Measurements from ENCODE around the gene GLIPR2. TPM values are rescaled to one million over a fixed set of nuclear protein-coding genes. Genes with fewer than 3 reads are reported as not detected.

Gene GLIPR2
- polyA plus RNA-seq, 1 of the 3 experiments (the other 2 are of a cell fraction) = 38.3 TPM

- peak; percentile 33; the same call in 1 of the 2 replicates for TF ChIP-seq ELF1 (IDR thresholded peaks at IDR 0.05)
- peak; percentile 69 for TF ChIP-seq MAX (IDR thresholded peaks at IDR 0.05; ENCODE audit: low read depth)
- 0 out of 2 replicates have a peak, but pooled peaks have one; percentile 27 for TF ChIP-seq GABPA (IDR thresholded peaks at IDR 0.05; ENCODE audit: low read depth)
- TF ChIP-seq RAD21 (IDR thresholded peaks at IDR 0.05; ENCODE audit: low read length) = no peak
- TF ChIP-seq USF1 (IDR thresholded peaks at IDR 0.05; ENCODE audit: borderline replicate concordance, low read depth) = no peak
- TF ChIP-seq RFX5 (IDR thresholded peaks at IDR 0.05; ENCODE audit: low read length) = no peak
- TF ChIP-seq NFIC (IDR thresholded peaks at IDR 0.05; ENCODE audit: borderline replicate concordance) = peak; percentile 98
- TF ChIP-seq IRF3 (IDR thresholded peaks at IDR 0.05; ENCODE audit: low read depth, low read length) = no peak; the same call in 1 of the 2 replicates
- TF ChIP-seq RXRA (IDR thresholded peaks at IDR 0.05; ENCODE audit: borderline replicate concordance, low read depth) = peak; percentile 92
- peak; percentile 94; the same call in 1 of the 2 replicates for TF ChIP-seq SIN3A (IDR thresholded peaks at IDR 0.05; ENCODE audit: borderline replicate concordance, low read depth, low read length)
These were observed 34.4 kb upstream of the GLIPR2 start (continued) for GRCh38 chr9:36101916-36102741.

GRCh38 chr9:36102742-36103495 is 33.6 kb upstream of the GLIPR2 start:
- ChIA-PET POLR2A (interaction anchor here (1.3 kb wide), 1 partner anchor 61 kb away, joined by 7 read pairs; no protein-coding TSS in a partner anchor), CTCF (interaction anchor here (0.5 to 6.4 kb wide), 42 partner anchors 12 to 421 kb away, joined by 3 to 167 read pairs (median 4); partner anchors contain the start of genes CCIN, CLTA, GLIPR2 and RECK)
- H3K4me2 ChIP-seq = no peak overlapping the region
- H3F3A ChIP-seq (replicated peaks; ENCODE audit: insufficient read depth) = peaks cover 59% of the 10 kb centered on the region
- H2AFZ ChIP-seq (ENCODE audit: low read depth) = no peak overlapping the region
- H3K9me2 ChIP-seq = no peaks in the 10 kb centered on the region
- H3K4me1 ChIP-seq (ENCODE audit: control insufficient read depth in 1 of 2, insufficient read depth in 2 of 2, low read depth in 1 of 2, low read length in 1 of 2) = peaks cover 0 to 32% of the 10 kb centered on the region in 2 experiments; a peak in 3 of 4 replicates
- H3K4me3 ChIP-seq (ENCODE audit: low read depth in 2 of 2, low read length in 1 of 2) = no peak overlapping the region
- peak overlapping the region; percentile 38; the same call in 1 of the 2 replicates for H3K9ac ChIP-seq
- DNase-seq = peak; percentile 74
- H3K27me3 ChIP-seq (ENCODE audit: insufficient read depth) = no peaks in the 10 kb centered on the region
- no peaks in the 10 kb centered on the region for H3K79me2 ChIP-seq (ENCODE audit: insufficient read depth)
- peak overlapping the region; percentile 73 to 90; a peak in 3 of 4 replicates for H3K27ac ChIP-seq (ENCODE audit: low read depth in 2 of 2, low read length in 1 of 2)
- H4K20me1 ChIP-seq (ENCODE audit: insufficient read depth) = no peaks in the 10 kb centered on the region
- peaks cover 11 to 15% of the 10 kb centered on the region in 2 experiments for H3K36me3 ChIP-seq (replicated peaks in 1 of 2; ENCODE audit: control insufficient read depth in 1 of 2, insufficient read depth in 2 of 2, low read length in 1 of 2)
- 30% methylated on average over 10 of the region's 10 CpGs for WGBS (ENCODE audit: low lambda C conversion rate)
- no peaks in the 10 kb centered on the region for H3K9me3 ChIP-seq
- TF ChIP-seq REST (IDR thresholded peaks at IDR 0.05; ENCODE audit: low read depth, low read length) (no peak), TCF12 (IDR thresholded peaks at IDR 0.05) (peak; percentile 51; the same call in 1 of the 2 replicates), CTCF (IDR thresholded peaks at IDR 0.05) (peak; percentile 84), JUND (IDR thresholded peaks at IDR 0.05) (peak; percentile 39; the same call in 1 of the 2 replicates), USF1 (IDR thresholded peaks at IDR 0.05; ENCODE audit: borderline replicate concordance, low read depth) (no peak; the same call in 1 of the 2 replicates), RCOR1 (IDR thresholded peaks at IDR 0.05; ENCODE audit: low read length) (no peak), NFIC (IDR thresholded peaks at IDR 0.05; ENCODE audit: borderline replicate concordance) (peak; percentile 16; the same call in 1 of the 2 replicates), RAD21 (IDR thresholded peaks at IDR 0.05; ENCODE audit: low read length) (peak; percentile 88), CHD2 (IDR thresholded peaks at IDR 0.05; ENCODE audit: low read length, partially characterized antibody) (peak; percentile 34), NRF1 (IDR thresholded peaks at IDR 0.05; ENCODE audit: low read depth, low read length) (no peak), SMC3 (IDR thresholded peaks at IDR 0.05; ENCODE audit: low read depth, low read length) (peak; percentile 86), GATA2 (CRISPR knock-in tag; IDR thresholded peaks at IDR 0.05) (no peak), FOSL2 (IDR thresholded peaks at IDR 0.05; ENCODE audit: borderline replicate concordance, low read depth) (no peak; the same call in 1 of the 2 replicates)

All from SK-N-SH (cell line).